ENCODE results near the gene UQCRFS1. TPM values are rescaled to one million over a fixed set of nuclear protein-coding genes. Genes with fewer than 3 reads are reported as not detected.
"Not testable (repeated sequence)": the region's sequence is repeated elsewhere in the genome, so short reads cannot be mapped to it uniquely, and the experiment has no call there.

Gene UQCRFS1
- total and polyA plus RNA-seq, 10 donors: 14.7 to 27.0 (median 21.6) TPM

- H3K4me1 ChIP-seq: peaks cover 11 to 49% (median 30%) of the 10 kb centered on the region in 6 donors
- TF ChIP-seq POLR2AphosphoS5 (IDR thresholded peaks at IDR 0.05) (no peak), POLR2A (IDR thresholded peaks at IDR 0.05) (no peak), CTCF (IDR thresholded peaks at IDR 0.05 in 8 of 11, conservative IDR thresholded peaks at IDR 0.05 in 3 of 11) (no peak)
- H3K9me3 ChIP-seq: no peaks in the 10 kb centered on the region
- intact Hi-C loops (cut with DNase I; ENCODE audit: low total_unique reads): no loop called here
- no peaks in the 10 kb centered on the region for H3K27me3 ChIP-seq (replicated peaks in 1 of 7)
- peak overlapping the region in 7 of 8 donors; percentile 89 to 95 (median 93) for H3K27ac ChIP-seq
- H3K36me3 ChIP-seq: peaks cover 0 to 16% (median 6%) of the 10 kb centered on the region in 6 donors
- 37 to 43% (median 38%) methylated on average over 18 of the region's 18 CpGs for WGBS, 5 donors
- DNase-seq: no peak
- peak overlapping the region; percentile 67 to 86 (median 82) for H3K4me3 ChIP-seq
Observed at GRCh38 chr19:29211562-29212355, 1.2 kb downstream of the UQCRFS1 start.

GRCh38 chr19:29211041-29211440 lies 1.9 kb downstream of the UQCRFS1 start:
- H3K27ac ChIP-seq; intact Hi-C loops (cut with DNase I; ENCODE audit: low total_unique reads); H3K9me3 ChIP-seq; H3K27me3 ChIP-seq (replicated peaks in 1 of 7); DNase-seq: not testable (repeated sequence)
- 92 to 98% (median 96%) methylated on average over 2 to 3 of the region's 3 CpGs for WGBS, 5 donors
- H3K36me3 ChIP-seq: peaks cover 0 to 23% (median 13%) of the 10 kb centered on the region in 6 donors
- peak overlapping the region in 4 of 8 donors; percentile 78 to 86 (median 81) for H3K4me3 ChIP-seq
- peaks cover 11 to 56% (median 31%) of the 10 kb centered on the region in 6 donors for H3K4me1 ChIP-seq

GRCh38 chr19:29210502-29210901 lies 2.4 kb downstream of the UQCRFS1 start:
- intact Hi-C loops (cut with DNase I; ENCODE audit: low total_unique reads); H3K9me3 ChIP-seq; H3K4me3 ChIP-seq; DNase-seq; H3K27me3 ChIP-seq (replicated peaks in 1 of 7); H3K27ac ChIP-seq: not testable (repeated sequence)
- H3K4me1 ChIP-seq: peaks cover 11 to 62% (median 31%) of the 10 kb centered on the region in 6 donors
- peaks cover 0 to 29% (median 18%) of the 10 kb centered on the region in 6 donors for H3K36me3 ChIP-seq
- 91 to 98% (median 97%) methylated on average over 2 to 3 of the region's 3 CpGs for WGBS, 5 donors

- Histone ChIP-seq H3K36me3 (peaks cover 0 to 45% (median 21%) of the 10 kb centered on the region in 6 donors), H3K4me1 (peaks cover 11 to 56% (median 30%) of the 10 kb centered on the region in 6 donors)
- DNase-seq; H3K27ac ChIP-seq; intact Hi-C loops (cut with DNase I; ENCODE audit: low total_unique reads); H3K27me3 ChIP-seq (replicated peaks in 1 of 7); H3K4me3 ChIP-seq; H3K9me3 ChIP-seq: not testable (repeated sequence)
- WGBS, 5 donors: 86 to 95% (median 92%) methylated on average over 11 to 14 of the region's 14 CpGs
Observed at GRCh38 chr19:29207403-29208187, 5.4 kb downstream of the UQCRFS1 start.

- no peak overlapping the region for H3K4me3 ChIP-seq
- intact Hi-C loops (cut with DNase I; ENCODE audit: low total_unique reads): no loop called here
- H3K36me3 ChIP-seq: peaks cover 0 to 45% (median 21%) of the 10 kb centered on the region in 6 donors
- H3K4me1 ChIP-seq: peaks cover 5 to 47% (median 22%) of the 10 kb centered on the region in 6 donors
- 84 to 97% (median 94%) methylated on average over 3 of the region's 3 CpGs for WGBS, 5 donors
- TF ChIP-seq CTCF (IDR thresholded peaks at IDR 0.05 in 8 of 11, conservative IDR thresholded peaks at IDR 0.05 in 3 of 11) (no peak), POLR2A (IDR thresholded peaks at IDR 0.05) (no peak), POLR2AphosphoS5 (IDR thresholded peaks at IDR 0.05) (no peak)
- no peaks in the 10 kb centered on the region for H3K9me3 ChIP-seq
- no peaks in the 10 kb centered on the region for H3K27me3 ChIP-seq (replicated peaks in 1 of 7)
- no peak for DNase-seq
- peak overlapping the region in 1 of 8 donors; percentile 9 for H3K27ac ChIP-seq
Observed at GRCh38 chr19:29206453-29206852, 6.5 kb downstream of the UQCRFS1 start.
